HEK293 (cell line): ENCODE measurements around the gene BMERB1.

ENCODE experiments used
- KLF10 ChIP-seq: fragments of 450-650 bp; IDR thresholded peaks from 2 replicates; pipeline ENCODE4 v1.5.1; 2018; ENCODE audit warnings: missing biosample characterization, mild to moderate bottlenecking, missing genetic modification characterization
- MYNN ChIP-seq: fragments of 450-650 bp; formaldehyde crosslinking; IDR thresholded peaks from 2 replicates; pipeline ENCODE4 v1.5.1; 2016; ENCODE audit warnings: missing biosample characterization, missing genetic modification characterization, borderline replicate concordance
- TRIM28 ChIP-seq: IDR thresholded peaks from 2 replicates; pipeline ENCODE4 v1.6.1; 2011; ENCODE audit warnings: low read length, control low read depth, borderline replicate concordance
- ZBTB17 ChIP-seq: fragments of 450-650 bp; formaldehyde crosslinking; IDR thresholded peaks from 2 replicates; pipeline ENCODE4 v1.5.1; 2016; ENCODE audit warnings: missing biosample characterization, missing genetic modification characterization
- ZNF138 ChIP-seq: fragments of 450-650 bp; formaldehyde crosslinking; IDR thresholded peaks from 2 replicates; pipeline ENCODE4 v1.5.1; 2016; ENCODE audit warnings: missing biosample characterization, missing genetic modification characterization, borderline replicate concordance
- ZNF704 ChIP-seq: fragments of 450-650 bp; formaldehyde crosslinking; IDR thresholded peaks from 2 replicates; pipeline ENCODE4 v1.5.1; 2016; ENCODE audit warnings: missing biosample characterization, missing genetic modification characterization
- ZNF777 ChIP-seq: fragments of 450-650 bp; formaldehyde crosslinking; IDR thresholded peaks from 2 replicates; pipeline ENCODE4 v1.5.1; 2017; ENCODE audit warnings: missing biosample characterization, missing genetic modification characterization, borderline replicate concordance
- TF ChIP-seq, protein P1 (sequence below): fragments of 450-650 bp; formaldehyde crosslinking; IDR thresholded peaks from 2 replicates; pipeline ENCODE4 v1.5.1; 2016; ENCODE audit warnings: missing biosample characterization, missing genetic modification characterization
- TF ChIP-seq, protein P2 (sequence below): fragments of 450-650 bp; formaldehyde crosslinking; IDR thresholded peaks from 2 replicates; pipeline ENCODE4 v1.5.1; 2016; ENCODE audit warnings: missing biosample characterization, missing genetic modification characterization
- TF ChIP-seq, protein P3 (sequence below): fragments of 450-650 bp; formaldehyde crosslinking; conservative IDR thresholded peaks from 2 replicates; pipeline ENCODE4 v1.5.1; 2016; ENCODE audit warnings: low read depth, missing biosample characterization, missing genetic modification characterization

GRCh38 chr16:15581127-15581815 lies 146.9 kb downstream of the BMERB1 start:
- TF ChIP-seq, protein P1, sequence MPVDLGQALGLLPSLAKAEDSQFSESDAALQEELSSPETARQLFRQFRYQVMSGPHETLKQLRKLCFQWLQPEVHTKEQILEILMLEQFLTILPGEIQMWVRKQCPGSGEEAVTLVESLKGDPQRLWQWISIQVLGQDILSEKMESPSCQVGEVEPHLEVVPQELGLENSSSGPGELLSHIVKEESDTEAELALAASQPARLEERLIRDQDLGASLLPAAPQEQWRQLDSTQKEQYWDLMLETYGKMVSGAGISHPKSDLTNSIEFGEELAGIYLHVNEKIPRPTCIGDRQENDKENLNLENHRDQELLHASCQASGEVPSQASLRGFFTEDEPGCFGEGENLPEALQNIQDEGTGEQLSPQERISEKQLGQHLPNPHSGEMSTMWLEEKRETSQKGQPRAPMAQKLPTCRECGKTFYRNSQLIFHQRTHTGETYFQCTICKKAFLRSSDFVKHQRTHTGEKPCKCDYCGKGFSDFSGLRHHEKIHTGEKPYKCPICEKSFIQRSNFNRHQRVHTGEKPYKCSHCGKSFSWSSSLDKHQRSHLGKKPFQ (tag by site-specific recombination): no peak
- TF ChIP-seq, protein P2, sequence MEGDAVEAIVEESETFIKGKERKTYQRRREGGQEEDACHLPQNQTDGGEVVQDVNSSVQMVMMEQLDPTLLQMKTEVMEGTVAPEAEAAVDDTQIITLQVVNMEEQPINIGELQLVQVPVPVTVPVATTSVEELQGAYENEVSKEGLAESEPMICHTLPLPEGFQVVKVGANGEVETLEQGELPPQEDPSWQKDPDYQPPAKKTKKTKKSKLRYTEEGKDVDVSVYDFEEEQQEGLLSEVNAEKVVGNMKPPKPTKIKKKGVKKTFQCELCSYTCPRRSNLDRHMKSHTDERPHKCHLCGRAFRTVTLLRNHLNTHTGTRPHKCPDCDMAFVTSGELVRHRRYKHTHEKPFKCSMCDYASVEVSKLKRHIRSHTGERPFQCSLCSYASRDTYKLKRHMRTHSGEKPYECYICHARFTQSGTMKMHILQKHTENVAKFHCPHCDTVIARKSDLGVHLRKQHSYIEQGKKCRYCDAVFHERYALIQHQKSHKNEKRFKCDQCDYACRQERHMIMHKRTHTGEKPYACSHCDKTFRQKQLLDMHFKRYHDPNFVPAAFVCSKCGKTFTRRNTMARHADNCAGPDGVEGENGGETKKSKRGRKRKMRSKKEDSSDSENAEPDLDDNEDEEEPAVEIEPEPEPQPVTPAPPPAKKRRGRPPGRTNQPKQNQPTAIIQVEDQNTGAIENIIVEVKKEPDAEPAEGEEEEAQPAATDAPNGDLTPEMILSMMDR (tag by site-specific recombination): no peak
- TF ChIP-seq ZNF138 (tag by site-specific recombination): no peak
- no peak for TF ChIP-seq KLF10 (tag by site-specific recombination)
- TF ChIP-seq MYNN: no peak
- no peak for TF ChIP-seq ZNF777 (tag by site-specific recombination)
- TF ChIP-seq, protein P3, sequence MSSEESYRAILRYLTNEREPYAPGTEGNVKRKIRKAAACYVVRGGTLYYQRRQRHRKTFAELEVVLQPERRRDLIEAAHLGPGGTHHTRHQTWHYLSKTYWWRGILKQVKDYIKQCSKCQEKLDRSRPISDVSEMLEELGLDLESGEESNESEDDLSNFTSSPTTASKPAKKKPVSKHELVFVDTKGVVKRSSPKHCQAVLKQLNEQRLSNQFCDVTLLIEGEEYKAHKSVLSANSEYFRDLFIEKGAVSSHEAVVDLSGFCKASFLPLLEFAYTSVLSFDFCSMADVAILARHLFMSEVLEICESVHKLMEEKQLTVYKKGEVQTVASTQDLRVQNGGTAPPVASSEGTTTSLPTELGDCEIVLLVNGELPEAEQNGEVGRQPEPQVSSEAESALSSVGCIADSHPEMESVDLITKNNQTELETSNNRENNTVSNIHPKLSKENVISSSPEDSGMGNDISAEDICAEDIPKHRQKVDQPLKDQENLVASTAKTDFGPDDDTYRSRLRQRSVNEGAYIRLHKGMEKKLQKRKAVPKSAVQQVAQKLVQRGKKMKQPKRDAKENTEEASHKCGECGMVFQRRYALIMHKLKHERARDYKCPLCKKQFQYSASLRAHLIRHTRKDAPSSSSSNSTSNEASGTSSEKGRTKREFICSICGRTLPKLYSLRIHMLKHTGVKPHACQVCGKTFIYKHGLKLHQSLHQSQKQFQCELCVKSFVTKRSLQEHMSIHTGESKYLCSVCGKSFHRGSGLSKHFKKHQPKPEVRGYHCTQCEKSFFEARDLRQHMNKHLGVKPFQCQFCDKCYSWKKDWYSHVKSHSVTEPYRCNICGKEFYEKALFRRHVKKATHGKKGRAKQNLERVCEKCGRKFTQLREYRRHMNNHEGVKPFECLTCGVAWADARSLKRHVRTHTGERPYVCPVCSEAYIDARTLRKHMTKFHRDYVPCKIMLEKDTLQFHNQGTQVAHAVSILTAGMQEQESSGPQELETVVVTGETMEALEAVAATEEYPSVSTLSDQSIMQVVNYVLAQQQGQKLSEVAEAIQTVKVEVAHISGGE (tag by site-specific recombination): no peak
- TF ChIP-seq ZBTB17 (tag by site-specific recombination): no peak
- TF ChIP-seq TRIM28: no peak
- no peak for TF ChIP-seq ZNF704 (tag by site-specific recombination)
